ENCODE data around the gene PRXL2C. TPM values are rescaled to one million over a fixed set of nuclear protein-coding genes. Genes with fewer than 3 reads are reported as not detected.

The PRXL2C gene
- total and polyA plus RNA-seq, 9 of the 15 experiments (the other 6 are each of a cell fraction or from before 2014, with no cell fraction given): 3.6 to 15.3 (median 10.6) TPM

DNA sequence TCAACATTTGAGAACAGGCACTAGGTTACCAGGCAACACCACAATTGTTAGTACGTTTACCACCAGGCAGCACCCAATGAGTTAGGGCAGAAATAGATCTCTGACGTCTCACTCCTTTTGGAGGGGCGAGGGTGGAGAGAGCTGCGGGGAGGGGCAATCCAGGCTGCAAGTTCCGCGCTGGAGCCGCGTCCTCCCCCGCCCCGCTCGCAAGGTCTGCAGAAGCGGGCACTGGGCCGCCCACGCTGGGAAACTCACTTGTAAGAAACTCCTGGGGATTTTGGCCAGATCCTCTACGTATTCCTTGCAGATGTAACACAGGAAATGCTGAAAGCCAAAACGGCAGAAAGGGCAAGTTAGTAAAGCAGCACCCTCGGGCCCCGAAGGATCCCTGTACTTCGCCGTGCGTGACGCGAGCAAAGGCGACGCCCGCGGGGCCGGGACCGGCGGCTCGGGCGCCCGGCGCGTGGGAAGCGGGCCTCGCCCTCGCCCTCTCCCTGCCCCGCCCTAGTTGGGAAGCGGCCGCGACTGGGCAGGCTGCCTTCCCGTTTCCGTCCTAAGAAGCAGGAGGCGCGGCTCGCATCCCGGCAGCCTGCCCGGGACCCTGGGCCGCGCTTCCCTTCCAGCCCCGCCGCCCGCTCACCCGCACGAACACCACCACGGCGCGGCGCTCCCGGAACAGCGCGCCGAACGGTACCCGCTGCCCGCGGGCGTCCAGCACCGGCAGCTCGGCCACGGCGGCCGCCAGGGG is 493 bp downstream of the PRXL2C start (continued):
- TF ChIP-seq GABPB1 (CRISPR knock-in tag; IDR thresholded peaks at IDR 0.05) (peak; percentile 32; the same call in 1 of the 2 replicates), TGIF2 (CRISPR knock-in tag; IDR thresholded peaks at IDR 0.05) (0 out of 2 replicates have a peak, but pooled peaks have one; percentile 37), SMARCB1 (IDR thresholded peaks at IDR 0.05; ENCODE audit: insufficient read length, low read depth) (no peak), SMAD4 (CRISPR knock-in tag; conservative IDR thresholded peaks at IDR 0.05) (peak; percentile 67), MAZ (CRISPR knock-in tag; conservative IDR thresholded peaks at IDR 0.05 in 1 of 2, IDR thresholded peaks at IDR 0.05 in 1 of 2) (peak; percentile 43 to 74; a peak in 2 of 4 replicates), TARDBP (IDR thresholded peaks at IDR 0.05) (peak; percentile 73; the same call in 1 of the 2 replicates), ZMIZ1 (IDR thresholded peaks at IDR 0.05; ENCODE audit: low read depth in 2 of 2, low read length in 2 of 2) (no peak), CXXC5 (CRISPR knock-in tag; IDR thresholded peaks at IDR 0.05) (peak; percentile 77), RBBP5 (IDR thresholded peaks at IDR 0.05; ENCODE audit: borderline replicate concordance, insufficient read depth, low read length, poor library complexity, severe bottlenecking) (peak; percentile 63), SP1 (CRISPR knock-in tag; IDR thresholded peaks at IDR 0.05) (0 out of 2 replicates have a peak, but pooled peaks have one; percentile 2), MTA1 (IDR thresholded peaks at IDR 0.05; ENCODE audit: borderline replicate concordance) (no peak), KLF6 (CRISPR knock-in tag; IDR thresholded peaks at IDR 0.05; ENCODE audit: borderline replicate concordance) (no peak), POLR3A (IDR thresholded peaks at IDR 0.05; ENCODE audit: borderline replicate concordance, extremely low read depth, insufficient read depth, insufficient read length) (no peak)
- TF ChIP-seq, protein P1, sequence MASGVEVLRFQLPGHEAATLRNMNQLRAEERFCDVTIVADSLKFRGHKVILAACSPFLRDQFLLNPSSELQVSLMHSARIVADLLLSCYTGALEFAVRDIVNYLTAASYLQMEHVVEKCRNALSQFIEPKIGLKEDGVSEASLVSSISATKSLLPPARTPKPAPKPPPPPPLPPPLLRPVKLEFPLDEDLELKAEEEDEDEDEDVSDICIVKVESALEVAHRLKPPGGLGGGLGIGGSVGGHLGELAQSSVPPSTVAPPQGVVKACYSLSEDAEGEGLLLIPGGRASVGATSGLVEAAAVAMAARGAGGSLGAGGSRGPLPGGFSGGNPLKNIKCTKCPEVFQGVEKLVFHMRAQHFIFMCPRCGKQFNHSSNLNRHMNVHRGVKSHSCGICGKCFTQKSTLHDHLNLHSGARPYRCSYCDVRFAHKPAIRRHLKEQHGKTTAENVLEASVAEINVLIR (CRISPR knock-in tag; IDR thresholded peaks at IDR 0.05): 0 out of 2 replicates have a peak, but pooled peaks have one; percentile 47
- TF ChIP-seq, protein P2, sequence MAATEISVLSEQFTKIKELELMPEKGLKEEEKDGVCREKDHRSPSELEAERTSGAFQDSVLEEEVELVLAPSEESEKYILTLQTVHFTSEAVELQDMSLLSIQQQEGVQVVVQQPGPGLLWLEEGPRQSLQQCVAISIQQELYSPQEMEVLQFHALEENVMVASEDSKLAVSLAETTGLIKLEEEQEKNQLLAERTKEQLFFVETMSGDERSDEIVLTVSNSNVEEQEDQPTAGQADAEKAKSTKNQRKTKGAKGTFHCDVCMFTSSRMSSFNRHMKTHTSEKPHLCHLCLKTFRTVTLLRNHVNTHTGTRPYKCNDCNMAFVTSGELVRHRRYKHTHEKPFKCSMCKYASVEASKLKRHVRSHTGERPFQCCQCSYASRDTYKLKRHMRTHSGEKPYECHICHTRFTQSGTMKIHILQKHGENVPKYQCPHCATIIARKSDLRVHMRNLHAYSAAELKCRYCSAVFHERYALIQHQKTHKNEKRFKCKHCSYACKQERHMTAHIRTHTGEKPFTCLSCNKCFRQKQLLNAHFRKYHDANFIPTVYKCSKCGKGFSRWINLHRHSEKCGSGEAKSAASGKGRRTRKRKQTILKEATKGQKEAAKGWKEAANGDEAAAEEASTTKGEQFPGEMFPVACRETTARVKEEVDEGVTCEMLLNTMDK (IDR thresholded peaks at IDR 0.05; ENCODE audit: borderline replicate concordance, insufficient read depth, low read depth, low read length, poor library complexity, severe bottlenecking): no peak
